ENCODE measurements around the gene CPNE5. TPM values are rescaled to one million over a fixed set of nuclear protein-coding genes. Genes with fewer than 3 reads are reported as not detected.

The CPNE5 gene
- polyA plus RNA-seq, 1 donor (not counting 4 experiments of a cell fraction or from before 2014, with no cell fraction given) = 0.05 TPM

DNA sequence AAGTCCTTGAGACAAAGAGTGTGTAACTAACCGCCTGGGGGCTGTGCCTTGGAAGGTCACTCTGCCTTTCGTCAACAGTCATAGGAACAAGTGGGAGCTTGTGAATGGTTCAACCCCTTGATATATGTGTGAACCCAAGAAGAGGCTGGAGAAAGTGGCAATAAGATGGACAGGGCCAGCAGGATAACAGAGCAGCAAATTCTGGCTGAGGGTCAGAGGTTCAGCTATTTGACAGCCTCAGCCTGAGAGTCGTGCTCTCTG lies 54.9 kb downstream of the CPNE5 start:
- FAIRE-seq = no peak
- H3K79me2 ChIP-seq (ENCODE audit: control insufficient read depth, insufficient read depth, low read length) = no peaks in the 10 kb centered on the region

DNA sequence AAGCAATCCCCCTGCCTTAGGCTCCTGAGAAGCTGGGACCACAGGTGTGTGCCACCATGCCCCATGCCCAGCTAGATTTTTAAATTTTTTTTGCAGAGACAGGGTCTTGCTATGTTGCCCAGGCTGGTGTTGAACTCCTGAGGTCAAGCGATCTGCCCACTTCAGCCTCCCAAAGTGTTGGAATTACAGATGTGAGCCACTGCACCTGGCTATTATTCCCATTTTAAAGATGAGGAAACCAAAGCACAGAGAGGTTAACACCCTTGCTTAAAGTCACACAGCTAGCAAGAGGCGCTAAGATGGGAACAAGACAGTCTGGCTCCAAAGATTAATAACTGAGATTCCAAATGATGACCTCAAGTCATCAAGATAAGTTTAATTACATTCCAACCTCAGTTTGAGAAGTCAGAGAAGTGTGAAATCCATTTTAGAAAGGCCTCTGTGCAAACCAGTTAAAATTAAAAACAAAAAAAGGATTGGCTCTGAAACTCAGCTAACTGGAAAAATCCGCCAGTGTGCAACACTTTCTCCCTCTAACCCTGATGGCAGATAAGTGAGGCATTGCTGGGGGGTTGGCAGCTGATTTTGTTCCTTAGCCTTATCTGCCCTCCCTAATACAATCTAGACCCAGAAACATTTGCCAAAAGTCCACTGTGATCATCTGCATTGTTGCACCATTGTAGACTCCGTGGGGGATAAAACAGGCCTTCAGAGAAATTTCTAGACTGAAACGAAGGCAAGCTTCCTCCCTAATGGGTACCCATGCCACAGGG lies 55.5 kb downstream of the CPNE5 start:
- dilution Hi-C loops (cut with MboI; ENCODE audit: extremely low pct_ligation_motif_present, low sequenced_read_pairs) = no loop called here
- Histone ChIP-seq H3K36me3 (ENCODE audit: control insufficient read depth in 2 of 2, extremely low read depth in 1 of 2, insufficient read depth in 2 of 2, low read length in 2 of 2) (no peaks in the 10 kb centered on the region), H4K20me1 (ENCODE audit: control insufficient read depth, extremely low read depth, insufficient read depth, low read length) (no peaks in the 10 kb centered on the region), H3K9me1 (ENCODE audit: control insufficient read depth, extremely low read depth, insufficient read depth, low read length) (no peaks in the 10 kb centered on the region), H3K4me1 (ENCODE audit: control insufficient read depth, extremely low read depth, insufficient read depth, low read length) (peaks cover 8% of the 10 kb centered on the region), H3K79me2 (ENCODE audit: control insufficient read depth, insufficient read depth, low read length) (no peaks in the 10 kb centered on the region), H3K9me3 (ENCODE audit: control insufficient read depth, low read depth, low read length) (no peaks in the 10 kb centered on the region), H2AFZ (ENCODE audit: control insufficient read depth, low read length) (no peak overlapping the region), H3K9ac (ENCODE audit: control insufficient read depth, extremely low read depth, insufficient read depth, low read length) (no peak overlapping the region), H3K4me3 (ENCODE audit: control insufficient read depth in 2 of 3, extremely low read depth in 1 of 3, insufficient read depth in 2 of 3, low read depth in 1 of 3, low read length in 3 of 3) (no peak overlapping the region), H3K4me2 (ENCODE audit: control insufficient read depth, extremely low read depth, insufficient read depth, low read depth, low read length) (no peak overlapping the region), H3K27ac (ENCODE audit: control insufficient read depth, insufficient read depth, low read length) (no peak overlapping the region), H3K27me3 (ENCODE audit: control insufficient read depth, extremely low read depth, insufficient read depth, low read length) (peaks cover 15% of the 10 kb centered on the region)
- FAIRE-seq (no peak), DNase-seq (ENCODE audit: low read depth, low spot score) (no peak)
- TF ChIP-seq, protein P1, sequence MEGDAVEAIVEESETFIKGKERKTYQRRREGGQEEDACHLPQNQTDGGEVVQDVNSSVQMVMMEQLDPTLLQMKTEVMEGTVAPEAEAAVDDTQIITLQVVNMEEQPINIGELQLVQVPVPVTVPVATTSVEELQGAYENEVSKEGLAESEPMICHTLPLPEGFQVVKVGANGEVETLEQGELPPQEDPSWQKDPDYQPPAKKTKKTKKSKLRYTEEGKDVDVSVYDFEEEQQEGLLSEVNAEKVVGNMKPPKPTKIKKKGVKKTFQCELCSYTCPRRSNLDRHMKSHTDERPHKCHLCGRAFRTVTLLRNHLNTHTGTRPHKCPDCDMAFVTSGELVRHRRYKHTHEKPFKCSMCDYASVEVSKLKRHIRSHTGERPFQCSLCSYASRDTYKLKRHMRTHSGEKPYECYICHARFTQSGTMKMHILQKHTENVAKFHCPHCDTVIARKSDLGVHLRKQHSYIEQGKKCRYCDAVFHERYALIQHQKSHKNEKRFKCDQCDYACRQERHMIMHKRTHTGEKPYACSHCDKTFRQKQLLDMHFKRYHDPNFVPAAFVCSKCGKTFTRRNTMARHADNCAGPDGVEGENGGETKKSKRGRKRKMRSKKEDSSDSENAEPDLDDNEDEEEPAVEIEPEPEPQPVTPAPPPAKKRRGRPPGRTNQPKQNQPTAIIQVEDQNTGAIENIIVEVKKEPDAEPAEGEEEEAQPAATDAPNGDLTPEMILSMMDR (optimal IDR thresholded peaks at IDR 0.05 in 1 of 3, IDR thresholded peaks at IDR 0.05 in 1 of 3, conservative IDR thresholded peaks at IDR 0.05 in 1 of 3; ENCODE audit: extremely low read depth in 1 of 3, insufficient read depth in 2 of 3, low read length in 3 of 3) = no peak

More for the DNA sequence above, 54.9 kb downstream of the CPNE5 start:
- Histone ChIP-seq H3K4me2 (ENCODE audit: control insufficient read depth, extremely low read depth, insufficient read depth, low read depth, low read length) (no peak overlapping the region), H3K4me3 (ENCODE audit: control insufficient read depth in 2 of 3, extremely low read depth in 1 of 3, insufficient read depth in 2 of 3, low read depth in 1 of 3, low read length in 3 of 3) (no peak overlapping the region), H4K20me1 (ENCODE audit: control insufficient read depth, extremely low read depth, insufficient read depth, low read length) (no peaks in the 10 kb centered on the region), H2AFZ (ENCODE audit: control insufficient read depth, low read length) (no peak overlapping the region), H3K4me1 (ENCODE audit: control insufficient read depth, extremely low read depth, insufficient read depth, low read length) (peaks cover 8% of the 10 kb centered on the region), H3K27ac (ENCODE audit: control insufficient read depth, insufficient read depth, low read length) (no peak overlapping the region), H3K9me1 (ENCODE audit: control insufficient read depth, extremely low read depth, insufficient read depth, low read length) (no peaks in the 10 kb centered on the region), H3K27me3 (ENCODE audit: control insufficient read depth, extremely low read depth, insufficient read depth, low read length) (peaks cover 20% of the 10 kb centered on the region), H3K36me3 (ENCODE audit: control insufficient read depth in 2 of 2, extremely low read depth in 1 of 2, insufficient read depth in 2 of 2, low read length in 2 of 2) (no peaks in the 10 kb centered on the region), H3K9ac (ENCODE audit: control insufficient read depth, extremely low read depth, insufficient read depth, low read length) (no peak overlapping the region), H3K9me3 (ENCODE audit: control insufficient read depth, low read depth, low read length) (no peaks in the 10 kb centered on the region)
- dilution Hi-C loops (cut with MboI; ENCODE audit: extremely low pct_ligation_motif_present, low sequenced_read_pairs) = no loop called here
- TF ChIP-seq EZH2 (IDR thresholded peaks at IDR 0.05; ENCODE audit: low read length) = no peak
- TF ChIP-seq, protein P1 (optimal IDR thresholded peaks at IDR 0.05 in 1 of 3, IDR thresholded peaks at IDR 0.05 in 1 of 3, conservative IDR thresholded peaks at IDR 0.05 in 1 of 3; ENCODE audit: extremely low read depth in 1 of 3, insufficient read depth in 2 of 3, low read length in 3 of 3) = no peak
- DNase-seq (ENCODE audit: low read depth, low spot score) = no peak

Data from keratinocyte (primary cell).